SK-N-SH (cell line): Measurements from ENCODE around the gene SCYL1. TPM values are rescaled to one million over a fixed set of nuclear protein-coding genes. Genes with fewer than 3 reads are reported as not detected.

Experiments used
- CTCF ChIA-PET: fragments of 300-600, 350-600 bp; formaldehyde crosslinking; extraction: SDS; loops from one replicate; lab custom pipeline; 2021; lab: Yijun Ruan, JAX
- POLR2A ChIA-PET: fragments of 350-600 bp; sonication (Branson Sonifier 250); formaldehyde crosslinking; extraction: SDS; loops from one replicate; lab custom pipeline; 2020; ENCODE audit warnings: antibody characterized with exemption, inconsistent platforms; lab: Yijun Ruan, JAX
- DNase-seq: peaks from one replicate; pipeline ENCODE4 v3.0.0; 2012
- H2AFZ ChIP-seq: fragments of 200-600 bp; sonication (generic); 2 replicates; pipeline ENCODE4 v1.8.1; 2016; ENCODE audit warnings: antibody characterized with exemption, mild to moderate bottlenecking, low read depth
- H3F3A ChIP-seq: fragments of 200-600 bp; sonication (generic); replicated peaks from 2 replicates; pipeline ENCODE3; 2016; ENCODE audit warnings: antibody characterized with exemption, mild to moderate bottlenecking; ENCODE audit not compliant: insufficient read depth
- H3K27ac ChIP-seq, 2 experiments: fragments of 200-500 bp in 1 of 2; fragments of 200-600 bp in 1 of 2; sonication (Bioruptor generic) in 1 of 2; sonication (generic), shearing (Covaris generic) in 1 of 2; 2 replicates each; pipeline versions ENCODE4 v1.5.1 to v1.6.1; 2014 to 2016; ENCODE audit warnings: low read depth in 2 of 2, inconsistent platforms in 1 of 2, low read length in 1 of 2, mild to moderate bottlenecking in 1 of 2, mixed read lengths in 1 of 2
- H3K27me3 ChIP-seq: fragments of 200-600 bp; sonication (generic), shearing (Covaris generic); 2 replicates; pipeline ENCODE4 v1.6.1; 2016; ENCODE audit warnings: mixed run types; ENCODE audit not compliant: insufficient read depth
- H3K36me3 ChIP-seq, 2 experiments: fragments of 200-500 bp in 1 of 2; fragments of 200-600 bp in 1 of 2; sonication (Bioruptor generic) in 1 of 2; sonication (generic) in 1 of 2; replicated peaks in 1 of 2; 2 replicates each; pipeline versions ENCODE3 to v1.5.1; 2014 to 2016; ENCODE audit warnings: low read length in 1 of 2, mild to moderate bottlenecking in 1 of 2; ENCODE audit not compliant: insufficient read depth in 2 of 2, control insufficient read depth in 1 of 2
- H3K4me1 ChIP-seq, 2 experiments: fragments of 200-500 bp in 1 of 2; fragments of 200-600 bp in 1 of 2; sonication (Bioruptor generic) in 1 of 2; sonication (generic), shearing (Covaris generic) in 1 of 2; 2 replicates each; pipeline versions ENCODE4 v1.5.1 to v1.6.1; 2014 to 2016; ENCODE audit warnings: low read depth in 1 of 2, low read length in 1 of 2, mixed run types in 1 of 2; ENCODE audit not compliant: insufficient read depth in 2 of 2, control insufficient read depth in 1 of 2
- H3K4me2 ChIP-seq: fragments of 200-600 bp; sonication (generic), shearing (Covaris generic); 2 replicates; pipeline ENCODE4 v1.6.1; 2017; ENCODE audit warnings: mixed run types
- H3K4me3 ChIP-seq, 2 experiments: fragments of 200-500 bp in 1 of 2; fragments of 200-600 bp in 1 of 2; sonication (Bioruptor generic) in 1 of 2; sonication (generic), shearing (Covaris generic) in 1 of 2; 2 replicates each; pipeline versions ENCODE4 v1.5.1 to v1.8.1; 2014 to 2016; ENCODE audit warnings: low read depth in 2 of 2, inconsistent platforms in 1 of 2, low read length in 1 of 2, mild to moderate bottlenecking in 1 of 2, mixed read lengths in 1 of 2, moderate library complexity in 1 of 2
- H3K79me2 ChIP-seq: fragments of 200-600 bp; sonication (generic); 2 replicates; pipeline ENCODE4 v1.8.1; 2017; ENCODE audit warnings: mild to moderate bottlenecking; ENCODE audit not compliant: insufficient read depth
- H3K9ac ChIP-seq: fragments of 200-600 bp; sonication (generic); 2 replicates; pipeline ENCODE4 v1.6.1; 2017; ENCODE audit warnings: mixed run types
- H3K9me2 ChIP-seq: fragments of 200-600 bp; sonication (generic); 2 replicates; pipeline ENCODE4 v1.6.1; 2017; ENCODE audit warnings: mixed run types
- H3K9me3 ChIP-seq: fragments of 200-600 bp; sonication (generic); 2 replicates; pipeline ENCODE4 v1.6.1; 2017; ENCODE audit warnings: mixed run types, mild to moderate bottlenecking, moderate library complexity
- H4K20me1 ChIP-seq: fragments of 200-600 bp; sonication (generic); 2 replicates; pipeline ENCODE4 v1.6.1; 2017; ENCODE audit warnings: mild to moderate bottlenecking, mixed run types; ENCODE audit not compliant: insufficient read depth
- ELF1 ChIP-seq: IDR thresholded peaks from 2 replicates; pipeline ENCODE4 v1.4.0; 2012
- EZH2phosphoT487 ChIP-seq: fragments of 200-600 bp; sonication (generic); IDR thresholded peaks from 2 replicates; pipeline ENCODE4 v1.6.1; 2017; ENCODE audit warnings: low read depth, mixed run types, mild to moderate bottlenecking, antibody characterized with exemption, moderate library complexity, borderline replicate concordance
- FOXJ3 ChIP-seq: sonication (generic); formaldehyde crosslinking; IDR thresholded peaks from 2 replicates; pipeline ENCODE4 v1.5.1; 2020; ENCODE audit warnings: mild to moderate bottlenecking, missing genetic modification reagents
- FOXM1 ChIP-seq: IDR thresholded peaks from 2 replicates; pipeline ENCODE4 v1.4.0; 2012; ENCODE audit warnings: low read depth, mild to moderate bottlenecking
- GABPA ChIP-seq: IDR thresholded peaks from 2 replicates; pipeline ENCODE4 v1.4.0; 2012; ENCODE audit warnings: low read depth, mild to moderate bottlenecking
- GATA2 ChIP-seq: sonication (generic); formaldehyde crosslinking; IDR thresholded peaks from 2 replicates; pipeline ENCODE4 v1.5.0; 2020; ENCODE audit warnings: mild to moderate bottlenecking, missing genetic modification reagents
- NRF1 ChIP-seq: IDR thresholded peaks from 2 replicates; pipeline ENCODE4 v1.6.1; 2012; ENCODE audit warnings: low read depth, mild to moderate bottlenecking, low read length
- REST ChIP-seq: IDR thresholded peaks from 2 replicates; pipeline ENCODE4 v1.6.1; 2012; ENCODE audit warnings: mild to moderate bottlenecking, low read depth, low read length, moderate library complexity
- SIN3A ChIP-seq: IDR thresholded peaks from 2 replicates; pipeline ENCODE4 v1.6.1; 2012; ENCODE audit warnings: low read depth, mild to moderate bottlenecking, low read length, moderate library complexity, borderline replicate concordance
- SMC3 ChIP-seq: IDR thresholded peaks from 2 replicates; pipeline ENCODE4 v1.6.1; 2012; ENCODE audit warnings: low read depth, low read length, improper control_type of control experiment
- TCF12 ChIP-seq: IDR thresholded peaks from 2 replicates; pipeline ENCODE4 v1.4.0; 2012
- ZBTB33 ChIP-seq: IDR thresholded peaks from 2 replicates; pipeline ENCODE4 v1.4.0; 2012; ENCODE audit warnings: low read depth, borderline replicate concordance
- WGBS: methylation state at CpG from one replicate; pipeline ENCODE4 v1.1.6; 2017; ENCODE audit warnings: low lambda C conversion rate; 5-methylcytosine and 5-hydroxymethylcytosine counted together
- polyA plus RNA-seq, 3 experiments: library from polyadenylated mRNA; depleted of rRNA; stranded (reverse); fragments of >200 nt; gene quantifications; 2 replicates each; pipeline ENCODE4 v1.2.3, GENCODE V29; 2012
- TF ChIP-seq, protein P1 (sequence below): fragments of 200-600 bp; sonication (generic); IDR thresholded peaks from 2 replicates; pipeline ENCODE4 v1.6.1; 2017; ENCODE audit warnings: antibody characterized with exemption, mild to moderate bottlenecking, moderate library complexity
- TF ChIP-seq, protein P2 (sequence below): fragments of 150-350 bp; IDR thresholded peaks from 2 replicates; pipeline ENCODE4 v1.6.1; 2017; ENCODE audit warnings: antibody characterized with exemption, low read length, low read depth, borderline replicate concordance

SCYL1 gene
- polyA plus RNA-seq, 1 of the 3 experiments (the other 2 are of a cell fraction), result 79.9 TPM

- ChIA-PET CTCF (interaction anchor here (0.7 to 7.5 kb wide), 16 partner anchors 9 to 149 kb away, joined by 3 to 78 read pairs (median 8); partner anchors contain the start of gene MALAT1), POLR2A (interaction anchor here (5.2 to 13.9 kb wide), 2 partner anchors 20 to 58 kb away, joined by 118 to 591 read pairs; partner anchors contain the start of genes MALAT1 and NEAT1)
- peak overlapping the region; percentile 91 to 100 for H3K27ac ChIP-seq
- peaks cover 90% of the 10 kb centered on the region for H3K79me2 ChIP-seq
- H3K27me3 ChIP-seq, result no peaks in the 10 kb centered on the region
- peaks cover 66% of the 10 kb centered on the region for H3F3A ChIP-seq
- peak overlapping the region; percentile 76 for H3K4me2 ChIP-seq
- no peak for TF ChIP-seq GABPA
- TF ChIP-seq ELF1, result no peak
- no peak for TF ChIP-seq ZBTB33
- TF ChIP-seq NRF1, result no peak
- TF ChIP-seq SMC3, result no peak
- TF ChIP-seq EZH2phosphoT487, result no peak
- TF ChIP-seq FOXM1, result no peak
- TF ChIP-seq SIN3A, result no peak
- TF ChIP-seq TCF12, result no peak
- no peak for TF ChIP-seq GATA2 (CRISPR knock-in tag)
- H3K9me3 ChIP-seq, result no peaks in the 10 kb centered on the region
- H3K9me2 ChIP-seq, result no peaks in the 10 kb centered on the region
- H3K36me3 ChIP-seq, result no peaks in the 10 kb centered on the region
- peaks cover 30 to 35% of the 10 kb centered on the region in 2 experiments for H3K4me1 ChIP-seq
- WGBS, result 89% methylated on average over 22 of the region's 33 CpGs
- peak overlapping the region; percentile 99; the same call in 1 of the 2 replicates for H3K9ac ChIP-seq
- no peak for DNase-seq
- H2AFZ ChIP-seq, result no peak overlapping the region
- no peaks in the 10 kb centered on the region for H4K20me1 ChIP-seq
- H3K4me3 ChIP-seq, result no peak overlapping the region
Observed at GRCh38 chr11:65478388-65479183, 46.3 kb upstream of the SCYL1 start.

GRCh38 chr11:65479184-65480145 lies 45.4 kb upstream of the SCYL1 start:
- Histone ChIP-seq H3K4me1 (peaks cover 30 to 35% of the 10 kb centered on the region in 2 experiments), H3K27ac (peak overlapping the region; percentile 71 to 100), H3K4me2 (peak overlapping the region; percentile 76), H3K27me3 (no peaks in the 10 kb centered on the region), H3K9me3 (no peaks in the 10 kb centered on the region), H3F3A (peaks cover 59% of the 10 kb centered on the region), H4K20me1 (no peaks in the 10 kb centered on the region), H3K4me3 (peak overlapping the region in 1 of 2 experiments; percentile 11; a peak in 1 of 4 replicates), H3K79me2 (peaks cover 90% of the 10 kb centered on the region), H3K9ac (peak overlapping the region; percentile 99), H3K36me3 (no peaks in the 10 kb centered on the region), H3K9me2 (no peaks in the 10 kb centered on the region), H2AFZ (no peak overlapping the region)
- ChIA-PET POLR2A (interaction anchor here (5.2 to 13.9 kb wide), 2 partner anchors 19 to 59 kb away, joined by 118 to 591 read pairs; partner anchors contain the start of genes MALAT1 and NEAT1), CTCF (interaction anchor here (0.8 to 7.5 kb wide), 14 partner anchors 8 to 150 kb away, joined by 3 to 78 read pairs (median 8); partner anchors contain the start of gene MALAT1)
- peak; percentile 60 for DNase-seq
- whole genome bisulfite sequencing, result 37% methylated on average over 11 of the region's 11 CpGs
- no peak for TF ChIP-seq REST
- TF ChIP-seq, protein P1, sequence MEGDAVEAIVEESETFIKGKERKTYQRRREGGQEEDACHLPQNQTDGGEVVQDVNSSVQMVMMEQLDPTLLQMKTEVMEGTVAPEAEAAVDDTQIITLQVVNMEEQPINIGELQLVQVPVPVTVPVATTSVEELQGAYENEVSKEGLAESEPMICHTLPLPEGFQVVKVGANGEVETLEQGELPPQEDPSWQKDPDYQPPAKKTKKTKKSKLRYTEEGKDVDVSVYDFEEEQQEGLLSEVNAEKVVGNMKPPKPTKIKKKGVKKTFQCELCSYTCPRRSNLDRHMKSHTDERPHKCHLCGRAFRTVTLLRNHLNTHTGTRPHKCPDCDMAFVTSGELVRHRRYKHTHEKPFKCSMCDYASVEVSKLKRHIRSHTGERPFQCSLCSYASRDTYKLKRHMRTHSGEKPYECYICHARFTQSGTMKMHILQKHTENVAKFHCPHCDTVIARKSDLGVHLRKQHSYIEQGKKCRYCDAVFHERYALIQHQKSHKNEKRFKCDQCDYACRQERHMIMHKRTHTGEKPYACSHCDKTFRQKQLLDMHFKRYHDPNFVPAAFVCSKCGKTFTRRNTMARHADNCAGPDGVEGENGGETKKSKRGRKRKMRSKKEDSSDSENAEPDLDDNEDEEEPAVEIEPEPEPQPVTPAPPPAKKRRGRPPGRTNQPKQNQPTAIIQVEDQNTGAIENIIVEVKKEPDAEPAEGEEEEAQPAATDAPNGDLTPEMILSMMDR, result peak; percentile 60
- TF ChIP-seq FOXJ3 (CRISPR knock-in tag), result no peak
- TF ChIP-seq, protein P2, sequence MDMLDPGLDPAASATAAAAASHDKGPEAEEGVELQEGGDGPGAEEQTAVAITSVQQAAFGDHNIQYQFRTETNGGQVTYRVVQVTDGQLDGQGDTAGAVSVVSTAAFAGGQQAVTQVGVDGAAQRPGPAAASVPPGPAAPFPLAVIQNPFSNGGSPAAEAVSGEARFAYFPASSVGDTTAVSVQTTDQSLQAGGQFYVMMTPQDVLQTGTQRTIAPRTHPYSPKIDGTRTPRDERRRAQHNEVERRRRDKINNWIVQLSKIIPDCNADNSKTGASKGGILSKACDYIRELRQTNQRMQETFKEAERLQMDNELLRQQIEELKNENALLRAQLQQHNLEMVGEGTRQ, result no peak
